GM19238 (cell line): ENCODE results near the gene PACRG.

Experiments used
- DNase-seq: peaks from one replicate; pipeline ENCODE4 v3.0.0; 2011; ENCODE audit warnings: low spot score; ENCODE audit not compliant: insufficient read length

Gene PACRG

DNA sequence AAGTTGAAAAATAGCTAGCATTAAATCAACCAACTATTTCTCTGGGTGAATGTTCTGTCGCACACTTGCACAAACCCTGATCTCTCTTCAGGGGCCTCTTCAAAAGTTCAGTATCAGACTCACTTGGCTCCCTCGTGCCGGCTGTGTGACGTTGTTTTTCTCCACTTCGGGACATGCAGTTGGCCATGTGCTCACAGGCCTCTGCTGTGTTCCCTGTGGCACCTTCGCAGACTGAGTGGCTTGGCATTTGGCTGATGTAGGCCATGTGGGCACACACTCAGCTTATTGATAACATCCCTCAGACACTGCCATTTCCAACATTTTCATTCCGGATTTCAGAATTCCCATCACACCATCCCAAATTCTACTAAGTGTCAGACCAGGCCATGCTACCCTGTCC is 49.3 kb downstream of the PACRG start:
- DNase-seq, result no peak

DNA sequence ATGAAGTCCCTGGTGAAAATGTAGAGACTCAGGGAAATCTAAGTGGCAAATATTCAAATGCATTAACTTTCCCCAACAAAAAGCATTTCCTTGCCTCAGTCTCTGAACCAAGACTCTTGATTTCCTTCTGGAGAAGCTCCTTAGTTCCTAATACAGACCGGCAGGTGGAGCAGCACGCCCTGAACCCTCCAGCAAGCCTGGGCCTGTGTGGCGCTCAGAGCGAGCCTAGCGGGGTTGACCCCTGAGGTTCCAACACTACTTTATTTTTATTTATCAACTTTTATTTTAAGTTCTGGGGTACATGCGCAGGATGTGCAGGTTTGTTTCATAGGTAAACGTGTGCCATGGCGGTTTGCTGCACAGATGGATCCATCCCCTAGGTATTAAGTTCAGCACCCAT is 50.8 kb downstream of the PACRG start:
- no peak for DNase-seq

DNA sequence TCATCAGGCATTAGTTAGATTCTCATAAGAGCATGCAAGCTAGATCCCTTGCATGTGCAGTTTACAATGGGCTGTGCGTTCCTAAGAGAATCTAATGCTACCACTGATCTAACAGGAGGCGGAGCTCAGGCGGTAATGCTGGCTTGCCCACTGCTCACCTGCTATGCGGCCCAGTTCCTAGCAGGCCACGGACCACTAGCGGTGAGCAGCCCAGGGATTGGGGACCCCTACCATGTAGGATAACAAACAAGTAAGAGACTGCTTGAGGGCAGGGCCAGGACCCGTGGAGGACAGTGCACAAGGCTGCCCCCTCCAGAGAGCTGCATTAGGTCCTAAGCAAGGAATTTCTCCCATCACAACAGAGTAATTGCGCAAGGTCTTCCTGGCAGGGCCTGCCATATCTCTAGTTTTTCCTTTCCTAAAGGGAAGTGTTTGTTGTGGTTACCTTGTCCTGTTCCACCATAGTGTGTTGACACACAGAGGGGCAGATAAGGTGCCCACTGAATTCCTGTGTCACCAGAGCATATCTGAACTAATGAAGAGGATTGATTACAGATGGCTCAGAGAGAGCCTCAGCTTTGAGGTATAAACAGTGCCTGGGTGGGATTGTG is 58.0 kb downstream of the PACRG start:
- no peak for DNase-seq

DNA sequence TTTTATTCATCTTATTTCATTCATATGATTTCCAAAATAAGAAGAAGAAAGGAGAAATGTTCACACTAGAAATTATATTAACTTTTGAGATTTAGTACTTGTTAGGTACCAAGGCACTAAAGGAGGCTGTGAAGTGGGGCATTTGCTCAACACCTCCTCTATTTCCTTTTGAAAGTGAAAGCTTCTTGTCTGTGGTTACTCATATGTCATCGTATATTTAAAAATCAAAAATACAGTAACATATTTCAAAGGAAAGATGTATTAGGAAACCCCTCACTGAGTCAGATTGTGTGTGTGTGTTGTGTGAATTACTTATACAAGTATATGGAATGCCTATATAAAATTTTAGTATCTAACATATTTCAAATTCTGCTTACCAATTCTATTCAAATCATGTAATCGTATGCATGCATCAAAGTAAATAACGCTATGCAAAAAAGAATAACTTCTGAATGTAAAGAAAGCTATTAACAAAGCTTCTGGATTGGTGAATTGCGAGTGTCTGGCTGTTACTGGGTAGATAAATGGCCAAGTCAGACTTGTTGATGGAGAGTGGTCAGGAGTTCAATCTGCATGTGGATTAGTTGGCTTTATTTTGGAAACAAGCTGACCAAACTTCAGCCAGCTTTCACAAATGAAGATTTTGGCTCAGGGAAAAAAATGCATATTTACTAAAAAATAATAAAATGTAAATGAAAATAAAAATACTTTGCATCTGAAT is 70.9 kb downstream of the PACRG start:
- DNase-seq, result no peak

DNA sequence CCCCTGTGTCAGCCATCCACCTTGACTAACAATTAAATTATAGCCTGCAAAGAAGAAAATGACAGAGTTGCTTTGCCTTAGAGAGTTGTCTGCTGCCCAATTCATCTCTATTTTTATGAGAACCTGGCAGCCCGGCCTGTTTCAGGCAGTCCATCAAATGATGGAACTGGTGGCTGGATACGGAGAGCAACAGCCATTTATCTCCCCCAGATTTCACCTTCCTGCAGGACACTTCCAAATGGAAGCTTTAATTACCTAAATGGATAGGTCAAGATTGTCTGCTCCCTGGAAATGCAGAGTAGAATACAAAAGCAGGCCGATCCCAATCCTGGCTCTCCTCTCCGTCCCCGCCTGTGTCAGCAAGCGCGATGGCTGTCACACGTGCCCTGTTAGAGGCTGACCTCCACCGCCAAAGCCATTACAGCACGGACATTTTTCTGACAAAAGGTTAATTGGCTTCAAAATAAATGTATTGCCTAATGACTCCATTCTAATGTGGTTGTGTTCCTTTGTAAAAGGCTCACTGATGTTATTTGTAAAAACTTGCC is 86.7 kb downstream of the PACRG start:
- DNase-seq, result no peak

DNA sequence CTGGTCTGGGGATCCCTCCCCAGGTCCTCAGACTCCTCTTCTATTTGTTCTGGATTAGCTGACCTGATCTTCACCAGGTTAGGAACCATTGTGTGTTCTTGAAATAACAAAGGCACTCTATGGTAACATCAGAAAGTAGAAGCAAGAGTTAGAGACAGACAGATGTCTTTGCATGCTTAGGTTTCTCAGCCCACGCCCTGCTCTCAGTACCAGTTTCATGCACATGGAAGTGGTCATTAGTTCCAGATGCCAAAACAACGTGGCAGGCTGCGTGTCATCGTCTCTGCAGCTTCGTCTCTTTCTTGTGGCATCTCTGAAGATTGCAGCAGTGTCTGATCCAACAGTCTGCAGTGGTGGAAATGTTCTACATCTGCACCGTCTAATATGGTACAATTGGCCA is 89.4 kb downstream of the PACRG start:
- DNase-seq, result no peak

DNA sequence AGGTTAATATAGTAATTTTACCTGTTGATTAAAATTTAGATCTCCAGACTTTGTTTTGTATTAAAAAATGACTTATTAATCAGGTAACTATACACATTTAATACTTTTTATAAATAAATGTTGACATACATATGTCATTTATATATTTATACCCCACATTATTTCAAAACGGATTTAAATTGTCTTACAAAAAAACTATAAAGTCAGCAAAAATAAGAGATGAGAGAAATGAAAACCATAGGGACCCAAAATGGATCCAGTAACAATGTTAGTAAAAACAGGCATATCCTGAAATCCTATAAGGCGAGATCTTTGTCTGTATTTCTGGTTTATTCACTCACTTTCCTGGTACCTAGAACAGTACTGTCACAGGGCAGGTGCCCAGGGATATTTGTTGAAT is 91.5 kb downstream of the PACRG start:
- DNase-seq, result no peak

DNA sequence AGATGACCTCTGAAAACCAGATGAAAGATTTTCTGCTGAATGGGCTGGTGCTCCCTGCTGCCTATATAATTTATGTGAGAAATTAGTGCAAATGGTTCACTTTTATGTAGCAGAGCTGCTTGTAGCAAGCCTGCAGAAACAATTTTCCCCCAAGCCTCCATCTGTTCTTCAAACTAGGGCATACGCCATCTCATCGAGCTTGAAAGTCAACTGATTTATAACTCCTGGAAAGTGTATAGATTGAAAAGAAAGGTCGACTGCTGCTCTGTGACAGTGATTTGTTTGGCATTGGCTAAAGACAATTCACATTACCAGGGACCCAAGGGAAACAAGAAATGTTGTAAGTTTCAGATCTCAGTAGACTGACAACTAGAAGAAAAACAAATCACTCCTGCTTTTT is 93.3 kb downstream of the PACRG start:
- DNase-seq, result no peak

DNA sequence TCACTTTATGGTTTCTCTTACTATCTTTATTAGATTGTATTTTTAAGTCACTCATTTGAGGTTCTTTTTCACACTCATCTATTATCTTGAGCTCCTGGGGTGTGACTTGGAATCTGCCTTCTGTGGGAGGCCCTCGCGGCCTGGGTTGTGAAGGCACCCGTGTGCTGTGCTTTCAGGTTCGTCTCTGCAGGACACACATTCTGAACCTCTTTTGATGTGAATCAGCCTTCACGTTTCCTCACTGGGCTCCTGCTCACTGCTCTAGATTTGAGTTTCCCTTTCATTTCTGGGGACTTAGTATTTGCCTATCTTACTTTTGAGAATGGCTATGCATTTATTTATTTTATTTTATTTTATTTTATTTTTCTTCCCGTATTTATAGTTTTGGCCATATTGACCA is 97.8 kb downstream of the PACRG start:
- no peak for DNase-seq

DNA sequence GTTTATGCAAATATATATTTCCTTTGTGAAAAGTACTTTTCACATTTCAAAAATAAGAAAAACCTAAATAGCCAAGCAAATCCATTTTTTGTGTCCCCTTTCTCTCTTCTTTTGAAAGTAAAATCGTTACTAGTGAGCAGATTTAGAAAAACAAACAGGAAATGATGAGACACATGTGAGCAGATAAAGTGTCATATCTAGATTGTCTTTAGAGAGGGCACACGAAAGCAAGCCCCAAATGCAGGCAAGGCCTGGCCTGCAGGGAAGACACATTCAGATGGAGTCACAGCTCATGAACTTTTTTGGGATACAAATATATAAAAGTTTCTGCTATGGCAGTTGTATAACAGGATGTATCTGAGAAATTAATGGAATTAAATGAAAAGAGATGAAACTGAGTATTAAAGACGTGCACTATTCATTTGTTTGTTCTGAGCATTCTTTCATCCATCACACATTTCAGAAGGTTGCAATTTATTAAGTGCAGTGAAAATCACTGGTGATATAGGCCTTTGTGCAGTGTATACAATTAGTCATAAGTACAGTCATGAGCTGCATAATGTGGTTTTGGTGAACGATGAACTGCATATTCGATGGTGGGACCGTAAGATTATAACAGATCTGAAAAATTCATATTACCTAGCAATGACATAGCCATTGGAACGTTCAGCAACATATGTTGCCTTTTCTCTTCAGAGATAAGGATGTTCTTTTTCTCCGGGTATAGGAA is 101.4 kb downstream of the PACRG start:
- DNase-seq, result no peak

DNA sequence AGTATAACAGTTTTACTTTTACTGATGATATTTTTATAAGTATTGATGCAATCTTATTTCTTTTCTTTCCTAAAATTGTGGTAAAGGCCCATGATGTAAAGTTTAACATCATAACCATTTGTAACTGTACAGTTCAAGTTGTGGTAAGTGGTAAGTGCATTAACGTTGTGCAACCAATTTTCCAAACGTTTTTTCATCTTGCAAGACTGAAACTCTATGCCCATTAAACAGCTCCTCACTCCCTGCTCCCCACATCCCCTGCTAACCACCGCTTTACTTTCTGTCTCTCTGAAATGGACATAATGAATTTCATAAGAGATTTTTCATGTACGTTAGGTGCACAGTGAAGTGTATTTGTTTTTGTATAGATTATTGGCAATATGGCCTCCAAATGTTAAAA is 106.0 kb downstream of the PACRG start:
- DNase-seq, result no peak

DNA sequence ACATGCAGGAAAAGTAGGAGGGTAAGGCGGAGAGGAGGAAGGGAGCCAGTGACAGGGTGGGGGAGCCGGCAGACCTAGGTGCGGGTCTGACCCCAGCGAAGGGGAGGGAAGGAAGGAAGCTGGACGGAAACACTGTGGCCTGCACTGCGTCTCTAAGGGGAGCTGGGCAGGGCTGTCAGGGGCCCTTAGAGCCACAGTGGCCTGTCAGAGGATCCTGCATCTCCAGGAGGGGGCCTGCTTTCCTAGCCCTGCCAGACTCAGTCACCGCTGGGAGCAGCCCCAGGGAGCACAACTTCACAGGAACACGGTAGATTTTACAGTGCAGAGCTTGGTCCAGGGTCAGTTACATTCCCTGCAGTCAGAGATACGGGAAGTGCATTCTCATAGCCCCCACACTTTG is 118.2 kb downstream of the PACRG start:
- no peak for DNase-seq

DNA sequence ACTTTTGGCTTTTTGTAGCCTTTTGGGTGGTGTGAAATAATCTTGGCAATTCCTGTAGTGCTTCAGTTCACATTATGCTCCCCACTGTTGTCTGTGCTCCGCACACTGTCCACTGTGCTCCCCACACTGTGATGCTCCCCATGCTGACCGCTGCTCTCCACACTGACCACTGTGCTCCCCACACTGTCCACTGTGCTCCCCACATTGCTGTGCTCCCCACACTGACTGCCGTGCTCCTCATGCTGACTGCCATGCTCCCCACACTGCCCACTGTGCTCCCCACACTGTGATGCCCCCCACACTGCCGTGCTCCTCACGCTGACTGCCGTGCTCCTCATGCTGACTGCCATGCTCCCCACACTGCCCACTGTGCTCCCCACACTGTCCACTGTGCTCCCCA is 118.9 kb downstream of the PACRG start:
- no peak for DNase-seq

DNA sequence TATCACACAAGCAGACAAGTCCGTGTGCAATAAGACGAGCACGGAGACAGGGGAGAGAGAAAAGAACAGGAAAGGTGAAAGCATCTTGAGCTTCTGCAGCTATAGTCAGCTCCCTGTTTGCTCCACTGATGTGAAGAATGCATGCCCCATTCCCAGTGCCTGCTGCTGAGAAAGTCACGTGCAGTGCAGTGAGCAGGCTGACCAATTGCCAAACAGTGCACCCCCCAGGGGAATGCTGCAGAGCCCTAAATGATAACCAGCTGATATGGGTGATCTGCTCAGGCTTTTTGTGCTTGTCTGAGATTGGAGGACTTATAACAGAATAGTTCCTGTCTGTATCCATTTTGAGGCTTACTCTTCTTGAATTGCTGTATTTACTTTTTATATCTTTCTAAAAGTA is 121.5 kb downstream of the PACRG start:
- no peak for DNase-seq

DNA sequence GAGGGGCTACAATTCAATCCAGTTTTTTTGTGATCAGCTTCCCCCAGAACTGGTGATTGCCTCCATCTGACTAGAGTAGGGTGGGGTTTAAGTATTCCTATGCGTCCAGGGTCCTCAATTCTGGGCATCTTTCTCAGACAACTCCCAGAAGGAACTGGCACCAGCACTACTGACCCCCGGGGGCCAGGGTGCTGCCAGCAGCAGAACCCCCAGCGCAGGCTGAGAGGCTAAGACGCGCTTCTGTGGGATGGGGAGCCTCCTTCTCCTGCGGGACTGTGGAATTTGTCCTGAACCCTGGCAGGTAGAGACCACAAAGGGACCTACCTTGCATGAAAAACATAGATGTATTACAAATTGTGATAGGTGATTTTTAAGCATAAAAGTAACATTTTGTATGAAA is 124.4 kb downstream of the PACRG start:
- DNase-seq, result no peak

DNA sequence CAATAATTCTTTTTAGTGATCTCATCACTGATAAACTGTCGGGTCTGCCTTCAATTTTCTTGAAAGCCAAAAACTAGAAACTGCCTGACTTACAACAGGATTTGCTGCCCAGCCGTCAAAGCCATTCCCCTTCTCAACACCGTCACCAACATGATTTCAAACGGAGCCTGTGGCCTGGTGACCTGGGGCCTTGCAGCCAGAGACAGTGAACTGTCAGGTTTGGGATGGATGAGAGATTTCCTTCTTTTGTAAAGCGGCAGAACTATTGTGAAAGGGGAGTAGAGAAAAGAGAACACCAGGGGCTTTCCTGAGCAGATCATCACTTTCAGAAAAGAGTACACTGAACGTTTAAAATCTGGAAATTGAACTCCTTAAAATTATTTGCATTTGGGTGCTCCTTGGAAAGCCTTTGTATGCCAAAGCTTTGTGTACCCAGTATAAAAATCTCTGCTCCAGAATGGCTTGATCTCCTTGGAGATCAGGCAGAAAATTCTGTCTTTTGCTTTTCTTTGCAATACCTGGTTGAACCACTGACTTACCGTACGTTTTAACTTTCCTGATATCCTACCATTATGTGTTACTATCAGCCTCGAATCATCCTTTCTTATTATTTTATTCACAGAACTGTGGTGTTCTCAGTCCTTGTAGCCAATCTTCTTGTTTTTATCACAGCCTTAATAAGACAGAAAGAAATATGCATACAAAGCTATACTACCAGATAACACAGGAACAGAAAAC is 125.2 kb downstream of the PACRG start:
- DNase-seq, result no peak

DNA sequence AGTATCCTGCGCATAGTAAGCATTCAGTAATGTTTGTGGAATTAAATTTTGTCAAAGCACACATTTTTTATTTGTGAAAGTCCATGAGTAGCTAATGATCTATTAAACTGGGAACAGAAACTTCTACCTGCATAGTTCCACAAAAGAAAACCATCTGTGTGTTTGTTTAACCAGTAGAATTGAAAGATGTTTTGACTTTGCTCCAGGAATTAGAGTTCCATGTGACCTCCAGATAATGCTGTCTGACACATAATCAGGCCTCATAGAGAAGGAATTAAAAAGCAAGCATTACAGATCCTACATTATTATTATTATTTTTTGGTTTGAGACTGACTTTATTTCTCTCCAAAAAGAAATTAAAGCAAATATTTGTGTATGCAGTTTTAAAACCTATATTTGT is 126.5 kb downstream of the PACRG start:
- no peak for DNase-seq

DNA sequence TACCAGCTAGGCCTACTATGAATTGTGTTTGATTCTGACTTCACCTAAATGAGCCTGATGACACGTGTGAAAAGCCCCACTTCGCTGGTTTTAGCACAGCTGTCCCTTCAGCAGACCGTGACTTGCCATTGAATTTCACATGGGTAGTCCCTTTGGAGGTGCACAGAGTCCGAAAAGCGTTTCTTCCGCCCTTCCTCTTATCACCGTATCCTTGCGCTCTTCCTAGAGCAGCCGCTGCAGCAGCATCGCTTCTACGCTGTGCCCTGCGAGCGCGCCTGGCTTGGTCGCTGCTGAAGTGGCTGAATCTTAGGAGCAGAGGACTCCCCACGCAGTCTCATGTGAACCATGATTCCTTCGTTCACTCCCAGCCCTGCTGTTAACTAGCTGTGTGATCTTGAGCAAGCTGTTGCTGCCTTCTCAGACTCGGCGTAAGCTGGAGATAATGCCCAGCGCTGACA is 127.0 kb downstream of the PACRG start:
- DNase-seq, result no peak

DNA sequence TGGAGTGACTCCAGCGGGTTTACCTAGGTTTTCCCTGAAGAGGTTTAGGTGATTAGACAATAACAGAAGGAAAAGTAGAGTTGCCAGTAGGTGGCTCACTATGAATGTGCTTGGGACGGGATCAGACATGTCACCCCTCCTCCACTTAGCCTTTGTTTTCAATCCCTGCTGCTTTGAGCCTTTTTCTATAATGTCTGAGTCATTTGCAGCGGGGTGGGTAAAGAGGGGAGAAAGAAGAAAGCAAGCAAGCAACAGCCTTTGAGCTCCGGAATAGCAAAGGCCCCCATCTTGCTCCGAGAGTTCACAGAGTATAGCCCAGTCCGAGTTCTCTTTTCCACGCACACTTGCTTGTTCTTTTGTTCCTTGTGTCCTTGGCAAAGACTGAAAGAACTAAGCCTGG is 129.1 kb downstream of the PACRG start:
- DNase-seq, result no peak

DNA sequence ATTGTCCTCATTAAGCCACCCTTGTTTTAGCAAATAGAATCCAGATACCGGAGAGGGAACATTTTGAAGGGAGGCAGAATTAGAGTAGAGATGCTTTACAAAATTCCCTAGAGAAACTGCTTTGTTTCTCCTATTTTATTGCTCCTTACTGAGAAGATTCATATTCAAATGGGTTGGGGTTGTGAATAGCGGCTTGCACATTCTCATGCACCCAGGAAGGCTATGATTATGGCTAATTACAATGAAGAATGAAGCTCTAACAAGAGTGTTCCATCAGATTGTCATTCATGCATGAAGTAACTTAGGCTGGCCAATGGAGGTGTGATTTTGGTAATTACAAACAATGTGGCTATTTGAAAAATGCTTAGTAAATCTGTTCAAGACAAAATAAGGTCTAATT is 129.6 kb downstream of the PACRG start:
- no peak for DNase-seq

DNA sequence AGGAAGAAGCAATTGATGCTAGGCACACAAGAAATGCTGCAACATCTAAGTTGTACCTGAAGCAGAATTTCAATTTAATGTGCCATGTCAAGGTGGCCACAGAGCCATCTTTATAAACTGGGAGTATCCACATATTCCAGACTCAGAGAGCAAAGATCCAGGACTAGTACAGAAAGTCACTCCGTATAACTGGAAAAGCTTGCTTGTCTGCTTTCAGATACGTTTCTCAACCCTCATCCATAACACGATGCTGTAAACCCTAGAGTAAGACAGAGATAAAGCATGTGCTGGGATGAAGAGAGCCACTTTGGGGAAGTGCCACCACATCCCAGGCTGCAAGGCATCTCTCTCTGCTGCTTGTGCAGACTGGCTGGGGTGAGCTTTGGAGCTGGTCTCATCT is 134.7 kb downstream of the PACRG start:
- DNase-seq, result no peak

DNA sequence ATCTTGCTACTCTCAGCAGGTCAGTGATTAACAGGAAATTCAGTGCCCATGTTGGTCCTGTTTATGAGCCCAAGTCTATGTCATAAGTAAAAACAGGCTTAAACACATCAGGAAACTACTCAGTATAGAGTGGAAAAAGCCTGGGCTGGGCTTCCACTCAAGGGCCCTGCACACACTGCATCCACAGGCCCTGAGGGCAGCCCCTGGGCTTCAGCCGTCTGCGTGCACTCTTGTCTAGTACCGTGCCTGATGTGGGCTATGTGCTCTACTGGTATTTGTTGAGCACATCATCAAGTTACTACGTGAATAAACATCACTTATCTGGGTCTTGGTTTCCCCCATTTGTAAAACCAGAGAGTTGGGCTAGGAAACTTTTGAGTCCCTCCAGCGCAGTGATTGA is 135.2 kb downstream of the PACRG start:
- DNase-seq, result no peak
